HepG2 (cell line): ENCODE measurements around the gene TRIM9. TPM values are rescaled to one million over a fixed set of nuclear protein-coding genes. Genes with fewer than 3 reads are reported as not detected.

Experiments
- CEBPZ ChIP-seq: IDR thresholded peaks from 2 replicates; pipeline ENCODE4 v1.6.1; 2012; ENCODE audit warnings: low read length, improper control_type of control experiment
- FIP1L1 ChIP-seq: fragments of 200-400 bp; formaldehyde crosslinking; IDR thresholded peaks from 2 replicates; pipeline ENCODE4 v1.6.1; 2018; ENCODE audit warnings: low read depth, mild to moderate bottlenecking, low read length, moderate library complexity, borderline replicate concordance; ENCODE audit not compliant: insufficient read depth
- HMGXB4 ChIP-seq, 2 experiments: sonication (generic) in 1 of 2; formaldehyde crosslinking in 1 of 2; IDR thresholded peaks; 2 replicates each; pipeline versions ENCODE4 v1.4.0 to v1.6.1; 2018 to 2020; ENCODE audit warnings: missing genetic modification reagents in 2 of 2, borderline replicate concordance in 1 of 2, low read depth in 1 of 2, mild to moderate bottlenecking in 1 of 2, missing biosample characterization in 1 of 2
- ONECUT2 ChIP-seq: sonication (generic); formaldehyde crosslinking; IDR thresholded peaks from 2 replicates; pipeline ENCODE4 v1.4.0; 2020; ENCODE audit warnings: missing genetic modification reagents
- POLR2G ChIP-seq: fragments of 200-400 bp; formaldehyde crosslinking; IDR thresholded peaks from 2 replicates; pipeline ENCODE4 v1.6.1; 2018; ENCODE audit warnings: mild to moderate bottlenecking, low read depth, low read length, moderate library complexity
- RARG ChIP-seq: sonication (generic); formaldehyde crosslinking; IDR thresholded peaks from 2 replicates; pipeline ENCODE4 v1.4.0; 2020; ENCODE audit warnings: low read depth, mild to moderate bottlenecking, missing genetic modification reagents
- RNF219 ChIP-seq: sonication (generic); formaldehyde crosslinking; IDR thresholded peaks from 2 replicates; pipeline ENCODE4 v1.5.0; 2020; ENCODE audit warnings: mild to moderate bottlenecking, missing genetic modification reagents
- TARDBP ChIP-seq: sonication (generic); formaldehyde crosslinking; IDR thresholded peaks from 2 replicates; pipeline ENCODE4 v1.8.0; 2022; ENCODE audit warnings: mild to moderate bottlenecking, missing genetic modification reagents
- TEF ChIP-seq: sonication (generic); formaldehyde crosslinking; IDR thresholded peaks from 2 replicates; pipeline ENCODE4 v1.5.0; 2020; ENCODE audit warnings: missing genetic modification reagents
- THAP9 ChIP-seq: sonication (generic); formaldehyde crosslinking; IDR thresholded peaks from 2 replicates; pipeline ENCODE4; 2020; ENCODE audit warnings: missing genetic modification reagents, mild to moderate bottlenecking, borderline replicate concordance
- ZNF10 ChIP-seq: sonication (generic); formaldehyde crosslinking; IDR thresholded peaks from 2 replicates; pipeline ENCODE4 v1.4.0; 2020; ENCODE audit warnings: mild to moderate bottlenecking, low read depth, missing genetic modification reagents, borderline replicate concordance
- ZNF331 ChIP-seq: sonication (generic); formaldehyde crosslinking; IDR thresholded peaks from 2 replicates; pipeline ENCODE4 v1.4.0; 2020; ENCODE audit warnings: missing genetic modification reagents
- ZNF512B ChIP-seq: sonication (generic); formaldehyde crosslinking; IDR thresholded peaks from 2 replicates; pipeline ENCODE4 v1.5.1; 2020; ENCODE audit warnings: missing genetic modification reagents, mild to moderate bottlenecking, borderline replicate concordance
- ZNF891 ChIP-seq: sonication (generic); formaldehyde crosslinking; IDR thresholded peaks from 2 replicates; pipeline ENCODE4 v1.5.0; 2020; ENCODE audit warnings: mild to moderate bottlenecking, missing genetic modification reagents
- polyA plus RNA-seq, 8 experiments: library from polyadenylated mRNA; depleted of rRNA in 3 of 8; stranded (reverse) in 7 of 8; unstranded in 1 of 8; fragments of >200 nt; fragmentation: Illumina TruSeq in 4 of 8; extraction: Trizol in 4 of 8; gene quantifications; 2 replicates each; pipeline versions ENCODE4 v1.2.1 to v1.2.3, GENCODE V29; 2011 to 2016; ENCODE audit warnings: low read depth in 4 of 8, missing spikeins in 1 of 8, mixed read lengths in 1 of 8; ENCODE audit not compliant: insufficient read depth in 1 of 8
- total RNA-seq, 5 experiments: library from RNA; depleted of rRNA; stranded (reverse); fragments of >200 nt; fragmentation: Illumina TruSeq; extraction: Trizol; gene quantifications; 2 replicates each; pipeline ENCODE4 v1.2.3, GENCODE V29; 2016; ENCODE audit warnings: low read depth in 1 of 5

TRIM9 gene
- total and polyA plus RNA-seq, 2 of the 13 experiments (the other 11 are each of a cell fraction or from before 2014, with no cell fraction given): 0.04 to 0.07 TPM

GRCh38 chr14:51035611-51036192, 59.2 kb downstream of the TRIM9 start (continued):
- TF ChIP-seq CEBPZ (no peak), FIP1L1 (no peak), ZNF10 (CRISPR knock-in tag) (no peak), ZNF331 (CRISPR knock-in tag) (no peak), TEF (CRISPR knock-in tag) (no peak), TARDBP (no peak), POLR2G (no peak), RNF219 (CRISPR knock-in tag) (no peak), HMGXB4 (CRISPR knock-in tag; IDR thresholded peaks at IDR 0.05; ENCODE audit: borderline replicate concordance in 1 of 2, low read depth in 1 of 2) (no peak), ZNF891 (no peak), ONECUT2 (CRISPR knock-in tag) (no peak), ZNF512B (CRISPR knock-in tag) (no peak), THAP9 (no peak), RARG (no peak)
